Immature natural killer cell (primary cell): ENCODE measurements around the gene TMPRSS13. TPM values are rescaled to one million over a fixed set of nuclear protein-coding genes. Genes with fewer than 3 reads are reported as not detected.
"Not testable (repeated sequence)": the region's sequence is repeated elsewhere in the genome, so short reads cannot be mapped to it uniquely, and the experiment has no call there.

Experiments used
- DNase-seq, 3 donors: peaks; one replicate each; pipeline ENCODE4 v3.0.0; 2022; ENCODE audit warnings: mixed read lengths in 1 of 3
- H3K27ac Mint-ChIP-seq, 6 donors: one replicate each; pipeline ENCODE4 v1.8.0; 2020; ENCODE audit warnings: mixed read lengths in 6 of 6, mild to moderate bottlenecking in 5 of 6, inconsistent platforms in 4 of 6, moderate library complexity in 3 of 6
- H3K27me3 Mint-ChIP-seq, 3 donors: one replicate each; pipeline ENCODE4 v1.8.0; 2020 to 2021; ENCODE audit warnings: low read depth in 3 of 3, mild to moderate bottlenecking in 3 of 3, mixed read lengths in 3 of 3, moderate library complexity in 3 of 3, inconsistent platforms in 1 of 3
- H3K36me3 Mint-ChIP-seq, 3 donors: one replicate each; pipeline ENCODE4 v1.8.0; 2020; ENCODE audit warnings: mixed read lengths in 3 of 3, inconsistent platforms in 2 of 3, mild to moderate bottlenecking in 2 of 3
- H3K4me1 Mint-ChIP-seq, 2 donors: one replicate each; pipeline ENCODE4 v1.8.0; 2020; ENCODE audit warnings: inconsistent platforms in 2 of 2, mild to moderate bottlenecking in 2 of 2, mixed read lengths in 2 of 2, moderate library complexity in 1 of 2
- H3K4me3 Mint-ChIP-seq, 5 donors: one replicate each; pipeline ENCODE4 v1.8.0; 2020; ENCODE audit warnings: mild to moderate bottlenecking in 5 of 5, mixed read lengths in 5 of 5, inconsistent platforms in 3 of 5, moderate library complexity in 3 of 5
- H3K9me3 Mint-ChIP-seq, 6 donors: one replicate each; pipeline ENCODE4 v1.8.0; 2020; ENCODE audit warnings: mild to moderate bottlenecking in 6 of 6, mixed read lengths in 6 of 6, inconsistent platforms in 4 of 6, moderate library complexity in 3 of 6
- polyA plus RNA-seq, 3 donors: library from polyadenylated mRNA; unstranded; fragments of 300-500 nt; fragmentation: Illumina TruSeq; gene quantifications; one replicate each; pipeline ENCODE4 v1.2.3, GENCODE V29; 2021

TMPRSS13 gene
- polyA plus RNA-seq, 3 donors from 2014 or later, result 0.20 to 0.31 TPM; not detected in 1

- H3K27ac Mint-ChIP-seq, result peak overlapping the region in 3 of 6 donors; percentile 5 to 75 (median 67)
- no peaks in the 10 kb centered on the region for H3K9me3 Mint-ChIP-seq
- H3K4me1 Mint-ChIP-seq, result peaks cover 46 to 56% of the 10 kb centered on the region in 2 donors
- H3K4me3 Mint-ChIP-seq, result peak overlapping the region in 3 of 5 donors; percentile 39 to 51 (median 42)
- H3K27me3 Mint-ChIP-seq, result peaks cover 1 to 3% (median 2%) of the 10 kb centered on the region in 3 donors
- no peaks in the 10 kb centered on the region for H3K36me3 Mint-ChIP-seq
- DNase-seq, result no peak
These were observed 3.2 kb upstream of the TMPRSS13 start for GRCh38 chr11:117932426-117932825.

- peaks cover 46 to 56% of the 10 kb centered on the region in 2 donors for H3K4me1 Mint-ChIP-seq
- peaks cover 1 to 3% (median 2%) of the 10 kb centered on the region in 3 donors for H3K27me3 Mint-ChIP-seq
- H3K27ac Mint-ChIP-seq, result peak overlapping the region in 4 of 6 donors; percentile 48 to 75 (median 62)
- DNase-seq, result peak; percentile 26 to 43 (median 34)
- H3K36me3 Mint-ChIP-seq, result no peaks in the 10 kb centered on the region
- no peaks in the 10 kb centered on the region for H3K9me3 Mint-ChIP-seq
- H3K4me3 Mint-ChIP-seq, result peak overlapping the region in 4 of 5 donors; percentile 42 to 54 (median 50)
These were observed 2.8 kb upstream of the TMPRSS13 start for GRCh38 chr11:117931971-117932370.

GRCh38 chr11:117931331-117931950 lies 2.2 kb upstream of the TMPRSS13 start:
- Mint-ChIP-seq H3K27me3 (peaks cover 1 to 3% (median 2%) of the 10 kb centered on the region in 3 donors), H3K4me1 (peaks cover 46 to 56% of the 10 kb centered on the region in 2 donors), H3K4me3 (peak overlapping the region; percentile 42 to 77 (median 67)), H3K36me3 (no peaks in the 10 kb centered on the region), H3K9me3 (no peaks in the 10 kb centered on the region), H3K27ac (peak overlapping the region in 3 of 6 donors; percentile 48 to 60 (median 58))
- no peak for DNase-seq

GRCh38 chr11:117930668-117931330 lies 1.6 kb upstream of the TMPRSS13 start:
- H3K4me1 Mint-ChIP-seq, result peaks cover 46 to 56% of the 10 kb centered on the region in 2 donors
- peak overlapping the region; percentile 67 to 78 (median 73) for H3K4me3 Mint-ChIP-seq
- H3K27ac Mint-ChIP-seq, result peak overlapping the region; percentile 39 to 91 (median 82)
- H3K27me3 Mint-ChIP-seq, result peaks cover 0 to 2% (median 1%) of the 10 kb centered on the region in 3 donors
- H3K36me3 Mint-ChIP-seq, result no peaks in the 10 kb centered on the region
- no peaks in the 10 kb centered on the region for H3K9me3 Mint-ChIP-seq
- peak; percentile 26 to 38 (median 26) for DNase-seq

GRCh38 chr11:117929916-117930570 lies 841 bp upstream of the TMPRSS13 start:
- peaks cover 46 to 56% of the 10 kb centered on the region in 2 donors for H3K4me1 Mint-ChIP-seq
- peaks cover 0 to 4% (median 1%) of the 10 kb centered on the region in 3 donors for H3K27me3 Mint-ChIP-seq
- no peaks in the 10 kb centered on the region for H3K36me3 Mint-ChIP-seq
- peak overlapping the region; percentile 39 to 91 (median 82) for H3K27ac Mint-ChIP-seq
- H3K9me3 Mint-ChIP-seq, result no peaks in the 10 kb centered on the region
- no peak for DNase-seq
- H3K4me3 Mint-ChIP-seq, result peak overlapping the region; percentile 67 to 78 (median 73)

GRCh38 chr11:117928446-117929141 lies 608 bp downstream of the TMPRSS13 start:
- Mint-ChIP-seq H3K4me1 (peaks cover 46 to 54% of the 10 kb centered on the region in 2 donors), H3K9me3 (no peaks in the 10 kb centered on the region), H3K27me3 (peaks cover 1 to 5% (median 2%) of the 10 kb centered on the region in 3 donors), H3K36me3 (no peaks in the 10 kb centered on the region), H3K4me3 (peak overlapping the region in 2 of 5 donors; percentile 13 to 16), H3K27ac (peak overlapping the region in 2 of 6 donors; percentile 37 to 70)
- DNase-seq, result no peak

- Mint-ChIP-seq H3K4me3 (no peak overlapping the region), H3K36me3 (no peaks in the 10 kb centered on the region), H3K9me3 (no peaks in the 10 kb centered on the region), H3K27me3 (peaks cover 0 to 5% (median 2%) of the 10 kb centered on the region in 3 donors), H3K27ac (no peak overlapping the region), H3K4me1 (peaks cover 43 to 47% of the 10 kb centered on the region in 2 donors)
- no peak for DNase-seq
These were observed 1.3 kb downstream of the TMPRSS13 start for GRCh38 chr11:117927926-117928325.

- peaks cover 25 to 30% of the 10 kb centered on the region in 2 donors for H3K4me1 Mint-ChIP-seq
- not testable (repeated sequence) for H3K27me3 Mint-ChIP-seq, DNase-seq, H3K36me3 Mint-ChIP-seq, H3K27ac Mint-ChIP-seq, H3K9me3 Mint-ChIP-seq, H3K4me3 Mint-ChIP-seq
These were observed 3.0 kb downstream of the TMPRSS13 start for GRCh38 chr11:117926166-117926565.

GRCh38 chr11:117925198-117925925 lies 3.8 kb downstream of the TMPRSS13 start:
- Mint-ChIP-seq H3K9me3 (no peaks in the 10 kb centered on the region), H3K27ac (no peak overlapping the region), H3K27me3 (peaks cover 0 to 5% (median 2%) of the 10 kb centered on the region in 3 donors), H3K4me1 (peaks cover 17 to 22% of the 10 kb centered on the region in 2 donors), H3K4me3 (no peak overlapping the region), H3K36me3 (no peaks in the 10 kb centered on the region)
- no peak for DNase-seq

- no peaks in the 10 kb centered on the region for H3K9me3 Mint-ChIP-seq
- H3K4me3 Mint-ChIP-seq, result no peak overlapping the region
- DNase-seq, result no peak
- no peak overlapping the region for H3K27ac Mint-ChIP-seq
- H3K4me1 Mint-ChIP-seq, result peaks cover 11 to 15% of the 10 kb centered on the region in 2 donors
- H3K36me3 Mint-ChIP-seq, result no peaks in the 10 kb centered on the region
- H3K27me3 Mint-ChIP-seq, result peaks cover 0 to 5% (median 2%) of the 10 kb centered on the region in 3 donors
These were observed 4.5 kb downstream of the TMPRSS13 start for GRCh38 chr11:117924631-117925170.

GRCh38 chr11:117923773-117924172 lies 5.4 kb downstream of the TMPRSS13 start:
- Mint-ChIP-seq H3K4me3 (no peak overlapping the region), H3K4me1 (peaks cover 5 to 9% of the 10 kb centered on the region in 2 donors), H3K36me3 (no peaks in the 10 kb centered on the region), H3K27me3 (peaks cover 2 to 5% (median 2%) of the 10 kb centered on the region in 3 donors), H3K27ac (no peak overlapping the region), H3K9me3 (no peaks in the 10 kb centered on the region)
- no peak for DNase-seq

GRCh38 chr11:117923275-117923674 lies 5.9 kb downstream of the TMPRSS13 start:
- no peak overlapping the region for H3K4me3 Mint-ChIP-seq
- peaks cover 2 to 5% (median 2%) of the 10 kb centered on the region in 3 donors for H3K27me3 Mint-ChIP-seq
- DNase-seq, result no peak
- no peaks in the 10 kb centered on the region for H3K9me3 Mint-ChIP-seq
- H3K4me1 Mint-ChIP-seq, result peaks cover under 1 to 4% of the 10 kb centered on the region in 2 donors
- no peaks in the 10 kb centered on the region for H3K36me3 Mint-ChIP-seq
- no peak overlapping the region for H3K27ac Mint-ChIP-seq
